ENCODE measurements around the gene NEUROG2. TPM values are rescaled to one million over a fixed set of nuclear protein-coding genes. Genes with fewer than 3 reads are reported as not detected.
"Not testable (repeated sequence)": the region's sequence is repeated elsewhere in the genome, so short reads cannot be mapped to it uniquely, and the experiment has no call there.

Gene NEUROG2
- total RNA-seq, 1 donor from 2014 or later, result 0.40 TPM

DNA sequence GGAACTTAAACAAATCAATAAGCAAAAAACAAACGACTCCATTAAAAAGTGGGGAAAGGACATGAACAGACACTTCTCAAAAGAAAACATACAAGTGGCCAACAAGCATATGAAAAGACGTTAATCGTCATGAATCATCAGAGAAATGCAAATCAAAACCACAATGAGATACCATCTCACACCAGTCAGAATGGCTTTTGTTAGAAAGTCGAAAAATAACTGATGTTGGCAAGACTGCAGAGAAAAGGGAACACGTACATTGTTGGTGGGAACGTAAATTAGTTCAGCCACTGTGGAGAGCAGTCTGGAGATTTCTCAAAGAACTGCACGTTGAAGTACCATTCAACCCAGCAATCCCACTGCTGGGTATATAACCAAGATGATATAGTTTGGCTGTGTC lies 23.7 kb downstream of the NEUROG2 start:
- DNase-seq (ENCODE audit: low read depth), result no peak

DNA sequence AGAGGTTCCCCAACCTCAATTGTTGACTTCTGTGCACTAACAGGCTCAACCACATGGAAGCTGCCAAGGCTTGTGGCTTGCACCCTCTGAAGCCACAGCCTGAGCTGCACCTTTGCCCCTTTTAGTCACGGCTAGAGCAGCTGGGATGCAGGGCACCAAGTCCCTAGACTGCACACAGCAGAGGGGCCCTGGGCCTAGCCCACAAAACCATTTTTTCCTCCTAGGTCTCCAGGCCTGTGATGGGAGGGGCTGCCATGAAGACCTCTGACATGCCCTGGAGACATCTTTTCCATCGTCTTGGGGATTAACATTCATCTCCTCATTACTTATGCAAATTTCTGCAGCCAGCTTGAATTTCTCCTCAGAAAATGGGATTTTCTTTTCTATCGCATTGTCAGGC lies 25.2 kb downstream of the NEUROG2 start:
- not testable (repeated sequence) for DNase-seq (ENCODE audit: low read depth)

DNA sequence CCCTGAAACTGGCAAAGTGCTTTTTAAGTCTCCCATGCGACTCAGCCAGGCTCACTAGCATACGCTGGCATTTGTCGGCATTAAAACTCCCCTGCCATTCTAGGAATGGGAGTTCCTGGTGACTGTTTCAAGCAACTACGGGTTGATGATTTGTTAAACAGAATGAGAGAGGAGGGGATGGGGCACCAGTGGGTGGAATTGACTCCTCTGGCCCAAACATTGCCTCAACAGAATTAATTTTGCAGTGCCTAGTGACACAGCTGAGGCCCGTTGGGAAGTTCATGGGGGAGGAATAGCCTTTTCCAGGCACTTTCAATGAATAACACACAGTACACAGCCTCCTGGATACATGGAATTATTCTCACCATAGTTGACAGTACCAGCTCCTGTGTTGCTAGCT lies 30.1 kb downstream of the NEUROG2 start:
- no peak for DNase-seq (ENCODE audit: low read depth)

GRCh38 chr4:112473985-112474384 lies 42.0 kb downstream of the NEUROG2 start:
- no peak for DNase-seq (ENCODE audit: low read depth)

- no peak for DNase-seq (ENCODE audit: low read depth)
These were observed 43.7 kb downstream of the NEUROG2 start for GRCh38 chr4:112472318-112472717.

Other genes starting within 250 kb of the NEUROG2 start
- gene TIFA, start 230.3 kb downstream of the NEUROG2 start, total RNA-seq, result 10.8 and 11.6 TPM in 2 replicates
- 16.6 and 24.1 TPM in 2 replicates for gene ALPK1, start 218.8 kb downstream of the NEUROG2 start, total RNA-seq
- gene ZGRF1, start 120.7 kb upstream of the NEUROG2 start, total RNA-seq, result 2.8 and 3.2 TPM in 2 replicates
- gene LARP7, start 121.0 kb upstream of the NEUROG2 start, total RNA-seq, result 45.2 and 53.0 TPM in 2 replicates